Measurements from ENCODE around the gene ANGPTL1.

- TF ChIP-seq POLR2AphosphoS5 (IDR thresholded peaks at IDR 0.05) (no peak), CTCF (IDR thresholded peaks at IDR 0.05; ENCODE audit: poor library complexity, severe bottlenecking) (no peak), EZH2 (IDR thresholded peaks at IDR 0.05; ENCODE audit: borderline replicate concordance, insufficient read depth, low read length, poor library complexity, severe bottlenecking) (no peak)
Measured at GRCh38 chr1:178898401-178898800, 27.5 kb upstream of the ANGPTL1 start.

All from neural cell (in vitro differentiated cells).